ENCODE measurements around the gene APBA3. TPM values are rescaled to one million over a fixed set of nuclear protein-coding genes. Genes with fewer than 3 reads are reported as not detected.

Gene APBA3
- total and polyA plus RNA-seq, 5 donors from 2014 or later = 35.0 to 81.0 (median 45.9) TPM

DNA sequence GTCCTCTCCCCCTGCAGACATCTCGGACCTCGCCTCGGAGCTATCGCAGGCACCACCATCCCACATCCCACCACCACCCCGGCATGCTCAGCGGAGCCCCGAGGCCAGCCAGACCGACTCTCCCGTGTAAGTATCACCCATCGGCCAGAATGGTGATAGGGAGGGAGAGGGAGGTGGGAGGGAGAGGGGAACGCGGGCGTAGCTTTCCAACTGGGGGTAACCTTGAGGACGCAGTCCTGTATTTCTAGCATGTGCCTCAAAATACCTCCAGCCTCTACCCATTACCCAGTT lies 27.2 kb downstream of the APBA3 start:
- no peak overlapping the region for H3K27ac ChIP-seq (ENCODE audit: insufficient read depth, low read length, poor library complexity, severe bottlenecking)
- H3K27me3 Mint-ChIP-seq = no peaks in the 10 kb centered on the region
- peaks cover 2 to 26% (median 15%) of the 10 kb centered on the region in 4 donors for H3K4me1 Mint-ChIP-seq
- H3K4me3 Mint-ChIP-seq = peak overlapping the region in 1 of 4 donors; percentile 35
- H3K27me3 ChIP-seq (ENCODE audit: control insufficient read depth, insufficient read depth, low read length) = no peaks in the 10 kb centered on the region
- no peak overlapping the region for H3K27ac Mint-ChIP-seq
- peaks cover 40% of the 10 kb centered on the region for H3K36me3 Mint-ChIP-seq
- ATAC-seq (ENCODE audit: low read depth in 2 of 2) (no peak), DNase-seq (no peak)
- H3K9me3 Mint-ChIP-seq = peaks cover 0 to 2% (median 0%) of the 10 kb centered on the region in 7 donors
- H3K36me3 ChIP-seq (ENCODE audit: control insufficient read depth, insufficient read depth, low read length) = peaks cover 20% of the 10 kb centered on the region
- peaks cover 12% of the 10 kb centered on the region for H3K4me1 ChIP-seq (ENCODE audit: control insufficient read depth, insufficient read depth, low read length, poor library complexity, severe bottlenecking)
- H3K4me3 ChIP-seq (ENCODE audit: low read depth, low read length) = no peak overlapping the region
- no peaks in the 10 kb centered on the region for H3K9me3 ChIP-seq (ENCODE audit: control insufficient read depth in 2 of 2, low read length in 2 of 2)

GRCh38 chr19:3733549-3734309 lies 27.8 kb downstream of the APBA3 start:
- Histone ChIP-seq H3K4me3 (ENCODE audit: low read depth, low read length) (no peak overlapping the region), H3K36me3 (ENCODE audit: control insufficient read depth, insufficient read depth, low read length) (peaks cover 20% of the 10 kb centered on the region), H3K4me1 (ENCODE audit: control insufficient read depth, insufficient read depth, low read length, poor library complexity, severe bottlenecking) (peaks cover 7% of the 10 kb centered on the region), H3K9me3 (ENCODE audit: control insufficient read depth in 2 of 2, low read length in 2 of 2) (no peaks in the 10 kb centered on the region), H3K27ac (ENCODE audit: insufficient read depth, low read length, poor library complexity, severe bottlenecking) (no peak overlapping the region), H3K27me3 (ENCODE audit: control insufficient read depth, insufficient read depth, low read length) (no peaks in the 10 kb centered on the region)
- peaks cover 43% of the 10 kb centered on the region for H3K36me3 Mint-ChIP-seq
- peak overlapping the region in 1 of 3 donors; percentile 73 for H3K27ac Mint-ChIP-seq
- H3K4me1 Mint-ChIP-seq = peaks cover 0 to 21% (median 12%) of the 10 kb centered on the region in 4 donors
- H3K9me3 Mint-ChIP-seq = peaks cover 0 to 2% (median 0%) of the 10 kb centered on the region in 7 donors
- peak overlapping the region in 2 of 4 donors; percentile 35 to 63 for H3K4me3 Mint-ChIP-seq
- H3K27me3 Mint-ChIP-seq = no peaks in the 10 kb centered on the region
- no peak for DNase-seq
- ATAC-seq (ENCODE audit: low read depth in 2 of 2) = no peak

DNA sequence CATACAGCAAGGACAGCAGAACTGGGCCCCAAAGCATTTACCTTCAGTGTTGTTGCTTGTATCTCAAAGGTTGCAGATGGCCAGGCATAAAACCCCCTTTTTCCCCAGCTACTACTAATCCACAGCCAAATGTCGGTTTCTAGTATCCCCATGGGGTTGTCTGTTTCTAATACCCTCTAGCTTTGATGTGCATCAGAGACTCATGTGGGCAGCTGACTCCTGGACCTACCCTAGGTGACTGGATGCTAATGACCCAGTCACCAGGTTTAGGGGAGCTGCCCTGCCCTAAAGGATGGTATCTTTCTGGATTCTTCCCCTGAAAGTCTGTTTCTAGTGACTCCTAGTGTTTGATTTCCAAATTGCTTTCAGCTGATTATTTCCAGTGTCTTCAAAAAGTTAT lies 29.4 kb downstream of the APBA3 start:
- peaks cover 0 to 5% (median under 1%) of the 10 kb centered on the region in 4 donors for H3K4me1 Mint-ChIP-seq
- no peak overlapping the region for H3K4me3 Mint-ChIP-seq
- no peaks in the 10 kb centered on the region for H3K27me3 Mint-ChIP-seq
- no peaks in the 10 kb centered on the region for H3K27me3 ChIP-seq (ENCODE audit: control insufficient read depth, insufficient read depth, low read length)
- H3K4me1 ChIP-seq (ENCODE audit: control insufficient read depth, insufficient read depth, low read length, poor library complexity, severe bottlenecking) = no peaks in the 10 kb centered on the region
- H3K36me3 Mint-ChIP-seq = peaks cover 28% of the 10 kb centered on the region
- H3K9me3 ChIP-seq (ENCODE audit: control insufficient read depth in 2 of 2, low read length in 2 of 2) = no peaks in the 10 kb centered on the region
- H3K36me3 ChIP-seq (ENCODE audit: control insufficient read depth, insufficient read depth, low read length) = peaks cover 13% of the 10 kb centered on the region
- no peak overlapping the region for H3K4me3 ChIP-seq (ENCODE audit: low read depth, low read length)
- H3K27ac ChIP-seq (ENCODE audit: insufficient read depth, low read length, poor library complexity, severe bottlenecking) = no peak overlapping the region
- no peaks in the 10 kb centered on the region for H3K9me3 Mint-ChIP-seq
- no peak overlapping the region for H3K27ac Mint-ChIP-seq
- DNase-seq (no peak), ATAC-seq (ENCODE audit: low read depth in 2 of 2) (no peak)

DNA sequence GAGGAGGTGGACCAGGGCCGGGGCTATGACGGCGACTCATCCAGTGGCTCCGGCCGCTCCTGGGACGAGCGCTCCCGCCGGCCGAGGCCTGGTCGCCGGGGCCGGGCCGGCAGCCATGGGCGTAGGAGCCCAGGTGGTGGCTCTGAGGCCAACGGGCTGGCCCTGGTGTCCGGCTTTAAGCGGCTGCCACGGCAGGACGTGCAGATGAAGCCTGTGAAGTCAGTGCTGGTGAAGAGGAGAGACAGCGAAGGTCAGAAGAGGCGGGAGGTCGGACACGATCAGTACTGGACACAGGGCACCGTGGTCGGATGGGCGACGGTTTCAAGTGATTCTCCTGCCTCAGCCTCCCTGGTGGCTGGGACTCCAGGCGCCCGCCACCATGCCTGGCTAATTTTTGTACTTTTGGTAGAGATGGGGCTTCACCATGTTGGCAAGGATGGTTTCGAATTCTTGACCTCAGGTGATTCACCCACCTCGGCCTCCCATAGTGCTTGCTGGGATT lies 31.0 kb downstream of the APBA3 start:
- H3K4me3 ChIP-seq (ENCODE audit: low read depth, low read length) = no peak overlapping the region
- Mint-ChIP-seq H3K4me3 (no peak overlapping the region), H3K36me3 (peaks cover 20% of the 10 kb centered on the region), H3K27ac (no peak overlapping the region), H3K4me1 (no peaks in the 10 kb centered on the region), H3K27me3 (no peaks in the 10 kb centered on the region), H3K9me3 (no peaks in the 10 kb centered on the region)
- no peaks in the 10 kb centered on the region for H3K27me3 ChIP-seq (ENCODE audit: control insufficient read depth, insufficient read depth, low read length)
- H3K27ac ChIP-seq (ENCODE audit: insufficient read depth, low read length, poor library complexity, severe bottlenecking) = no peak overlapping the region
- H3K36me3 ChIP-seq (ENCODE audit: control insufficient read depth, insufficient read depth, low read length) = peaks cover 6% of the 10 kb centered on the region
- H3K9me3 ChIP-seq (ENCODE audit: control insufficient read depth in 2 of 2, low read length in 2 of 2) = no peaks in the 10 kb centered on the region
- no peaks in the 10 kb centered on the region for H3K4me1 ChIP-seq (ENCODE audit: control insufficient read depth, insufficient read depth, low read length, poor library complexity, severe bottlenecking)
- ATAC-seq (ENCODE audit: low read depth in 2 of 2) (no peak), DNase-seq (no peak)

DNA sequence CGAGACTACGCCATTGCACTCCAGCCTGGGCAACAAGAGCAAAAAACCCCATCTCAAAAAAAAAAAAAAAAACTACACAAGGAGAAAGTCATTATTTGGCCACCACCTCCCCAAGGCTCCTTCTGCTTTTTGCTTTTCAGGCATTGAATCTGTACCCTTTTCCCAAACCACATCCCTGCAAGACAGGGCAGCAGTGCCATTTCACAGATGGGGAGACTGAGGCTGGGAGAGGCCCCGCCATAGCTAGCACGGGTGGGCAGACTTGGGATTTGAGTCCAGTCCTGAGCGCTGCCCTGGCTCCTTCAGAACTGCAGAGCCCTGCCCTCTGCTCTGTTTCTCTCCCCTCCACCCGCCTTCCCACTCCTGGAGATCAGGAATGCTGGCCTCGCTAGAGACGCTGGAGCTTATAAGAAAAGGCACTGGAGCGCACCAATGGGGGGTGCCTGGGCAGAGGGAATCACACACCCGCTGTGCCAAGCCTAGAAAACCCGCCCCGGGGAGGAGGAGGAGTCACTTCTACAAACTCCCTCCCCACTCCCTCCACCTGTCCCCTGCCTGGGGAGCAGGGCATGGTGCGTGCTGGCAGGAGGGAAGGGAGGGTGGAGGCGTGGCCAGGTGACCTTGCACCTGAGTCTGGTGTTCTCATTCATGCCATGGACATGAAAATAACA lies 35.7 kb downstream of the APBA3 start:
- no peak overlapping the region for H3K27ac ChIP-seq (ENCODE audit: insufficient read depth, low read length, poor library complexity, severe bottlenecking)
- H3K9me3 Mint-ChIP-seq = no peaks in the 10 kb centered on the region
- peaks cover 16% of the 10 kb centered on the region for H3K27me3 Mint-ChIP-seq
- H3K4me3 Mint-ChIP-seq = no peak overlapping the region
- no peak overlapping the region for H3K4me3 ChIP-seq (ENCODE audit: low read depth, low read length)
- H3K4me1 Mint-ChIP-seq = peaks cover 0 to 26% (median 9%) of the 10 kb centered on the region in 4 donors
- DNase-seq (no peak), ATAC-seq (ENCODE audit: low read depth in 2 of 2) (no peak)
- no peak overlapping the region for H3K27ac Mint-ChIP-seq
- peaks cover 16% of the 10 kb centered on the region for H3K4me1 ChIP-seq (ENCODE audit: control insufficient read depth, insufficient read depth, low read length, poor library complexity, severe bottlenecking)
- peaks cover 3% of the 10 kb centered on the region for H3K36me3 Mint-ChIP-seq
- H3K9me3 ChIP-seq (ENCODE audit: control insufficient read depth in 2 of 2, low read length in 2 of 2) = no peaks in the 10 kb centered on the region
- no peaks in the 10 kb centered on the region for H3K36me3 ChIP-seq (ENCODE audit: control insufficient read depth, insufficient read depth, low read length)
- no peaks in the 10 kb centered on the region for H3K27me3 ChIP-seq (ENCODE audit: control insufficient read depth, insufficient read depth, low read length)

DNA sequence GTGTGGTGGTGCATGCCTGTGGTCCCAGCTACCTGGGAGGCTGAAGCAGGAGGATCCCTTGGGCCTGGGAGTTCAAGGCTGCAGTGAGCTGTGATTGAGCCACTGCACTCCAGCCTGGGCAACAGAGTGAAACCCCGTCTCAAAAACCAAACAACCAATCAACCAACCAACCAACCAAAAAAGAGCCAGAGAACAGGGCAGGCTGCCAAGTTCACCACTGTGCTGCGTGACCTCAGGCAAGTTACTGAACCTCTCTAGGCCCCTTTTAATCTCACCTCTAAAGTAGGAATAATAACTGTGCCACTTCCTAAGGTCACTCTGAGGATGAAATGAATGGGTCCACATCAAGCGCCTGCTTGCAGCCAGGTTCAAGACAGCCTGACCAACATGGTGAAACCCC lies 36.4 kb downstream of the APBA3 start:
- H3K4me1 Mint-ChIP-seq = peaks cover 0 to 29% (median 10%) of the 10 kb centered on the region in 4 donors
- H3K4me3 ChIP-seq (ENCODE audit: low read depth, low read length) = no peak overlapping the region
- H3K27me3 ChIP-seq (ENCODE audit: control insufficient read depth, insufficient read depth, low read length) = no peaks in the 10 kb centered on the region
- no peak overlapping the region for H3K27ac ChIP-seq (ENCODE audit: insufficient read depth, low read length, poor library complexity, severe bottlenecking)
- no peaks in the 10 kb centered on the region for H3K9me3 ChIP-seq (ENCODE audit: control insufficient read depth in 2 of 2, low read length in 2 of 2)
- H3K36me3 ChIP-seq (ENCODE audit: control insufficient read depth, insufficient read depth, low read length) = no peaks in the 10 kb centered on the region
- H3K27me3 Mint-ChIP-seq = peaks cover 22% of the 10 kb centered on the region
- peak overlapping the region in 1 of 4 donors; percentile 27 for H3K4me3 Mint-ChIP-seq
- peaks cover 22% of the 10 kb centered on the region for H3K4me1 ChIP-seq (ENCODE audit: control insufficient read depth, insufficient read depth, low read length, poor library complexity, severe bottlenecking)
- ATAC-seq (ENCODE audit: low read depth in 2 of 2) (no peak), DNase-seq (no peak)
- peaks cover 3% of the 10 kb centered on the region for H3K36me3 Mint-ChIP-seq
- H3K27ac Mint-ChIP-seq = peak overlapping the region in 1 of 3 donors; percentile 10
- no peaks in the 10 kb centered on the region for H3K9me3 Mint-ChIP-seq

DNA sequence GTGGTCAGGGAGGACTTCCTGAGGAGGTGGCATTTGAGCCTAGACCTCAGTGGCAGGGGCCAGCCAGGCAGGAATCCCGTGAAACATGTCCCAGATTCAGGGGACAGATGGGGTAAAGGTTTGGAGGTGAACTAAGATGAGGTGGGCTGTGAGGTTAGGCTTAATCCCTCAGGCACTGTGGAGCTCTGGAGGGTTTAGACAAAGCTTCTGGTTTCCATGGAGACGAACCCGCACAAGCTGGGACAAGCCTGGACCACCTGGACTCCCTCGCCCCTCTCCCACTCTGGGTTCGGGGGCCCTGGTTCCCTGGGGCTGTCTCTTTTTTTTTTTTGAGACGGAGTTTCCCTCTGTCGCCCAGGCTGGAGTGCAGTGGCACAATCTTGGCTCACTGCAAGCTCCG lies 37.6 kb downstream of the APBA3 start:
- Histone ChIP-seq H3K36me3 (ENCODE audit: control insufficient read depth, insufficient read depth, low read length) (no peaks in the 10 kb centered on the region), H3K27me3 (ENCODE audit: control insufficient read depth, insufficient read depth, low read length) (no peaks in the 10 kb centered on the region), H3K27ac (ENCODE audit: insufficient read depth, low read length, poor library complexity, severe bottlenecking) (no peak overlapping the region), H3K4me3 (ENCODE audit: low read depth, low read length) (no peak overlapping the region), H3K9me3 (ENCODE audit: control insufficient read depth in 2 of 2, low read length in 2 of 2) (no peaks in the 10 kb centered on the region), H3K4me1 (ENCODE audit: control insufficient read depth, insufficient read depth, low read length, poor library complexity, severe bottlenecking) (peaks cover 25% of the 10 kb centered on the region)
- Mint-ChIP-seq H3K27me3 (peaks cover 28% of the 10 kb centered on the region), H3K36me3 (no peaks in the 10 kb centered on the region), H3K4me1 (peaks cover 0 to 34% (median 14%) of the 10 kb centered on the region in 4 donors), H3K4me3 (no peak overlapping the region), H3K27ac (no peak overlapping the region), H3K9me3 (no peaks in the 10 kb centered on the region)
- no peak for ATAC-seq (ENCODE audit: low read depth in 2 of 2)
- no peak for DNase-seq

All from CD4-positive, CD25-positive, alpha-beta regulatory T cell (primary cell).